Keratinocyte (primary cell): Measurements from ENCODE around the gene TRMT61A. TPM values are rescaled to one million over a fixed set of nuclear protein-coding genes. Genes with fewer than 3 reads are reported as not detected.

ENCODE experiments used
- DNase-seq: peaks from one replicate; pipeline ENCODE4 v3.0.0-alpha.2; 2011; ENCODE audit warnings: low read depth, missing footprints, low spot score
- FAIRE-seq: peaks from 2 replicates; lab custom pipeline; 2011; peaks lifted over from hg19 to GRCh38; lab: Jason Lieb, UNC
- H2AFZ ChIP-seq: 2 replicates; pipeline ENCODE4 v1.6.0; 2012; ENCODE audit warnings: low read length, control low read depth, inconsistent platforms; ENCODE audit not compliant: control insufficient read depth
- H3K27ac ChIP-seq: 2 replicates; pipeline ENCODE4 v1.5.1; 2011; ENCODE audit warnings: low read length; ENCODE audit not compliant: control insufficient read depth, insufficient read depth
- H3K27me3 ChIP-seq: 3 replicates; pipeline ENCODE4 v1.6.0; 2011; ENCODE audit warnings: low read length; ENCODE audit not compliant: control insufficient read depth, insufficient read depth; ENCODE audit errors: extremely low read depth
- H3K36me3 ChIP-seq, 2 experiments: 2 replicates in 1 of 2; 3 replicates in 1 of 2; pipeline ENCODE4 v1.5.1; 2011; ENCODE audit warnings: low read length in 2 of 2, mild to moderate bottlenecking in 1 of 2; ENCODE audit not compliant: control insufficient read depth in 2 of 2, insufficient read depth in 2 of 2; ENCODE audit errors: extremely low read depth in 1 of 2
- H3K4me1 ChIP-seq: 3 replicates; pipeline ENCODE4 v1.5.1; 2011; ENCODE audit warnings: low read length; ENCODE audit not compliant: control insufficient read depth, insufficient read depth; ENCODE audit errors: extremely low read depth
- H3K4me2 ChIP-seq: 3 replicates; pipeline ENCODE4 v1.6.0; 2011; ENCODE audit warnings: low read depth, low read length; ENCODE audit not compliant: control insufficient read depth, insufficient read depth; ENCODE audit errors: extremely low read depth
- H3K4me3 ChIP-seq, 3 experiments: fragments of 200-600 bp in 1 of 3; sonication (generic) in 1 of 3; 2 replicates in 2 of 3; 3 replicates in 1 of 3; pipeline ENCODE4 v1.5.1; 2011 to 2016; ENCODE audit warnings: low read length in 3 of 3, mild to moderate bottlenecking in 3 of 3, control low read depth in 2 of 3, inconsistent platforms in 1 of 3, low read depth in 1 of 3, mixed read lengths in 1 of 3, mixed run types in 1 of 3, moderate library complexity in 1 of 3; ENCODE audit not compliant: control insufficient read depth in 2 of 3, insufficient read depth in 2 of 3; ENCODE audit errors: extremely low read depth in 1 of 3
- H3K79me2 ChIP-seq: 2 replicates; pipeline ENCODE4 v1.6.0; 2012; ENCODE audit warnings: low read length; ENCODE audit not compliant: control insufficient read depth, insufficient read depth
- H3K9ac ChIP-seq: 3 replicates; pipeline ENCODE4 v1.6.0; 2011; ENCODE audit warnings: low read length; ENCODE audit not compliant: control insufficient read depth, insufficient read depth; ENCODE audit errors: extremely low read depth
- H3K9me1 ChIP-seq: 3 replicates; pipeline ENCODE4 v1.6.0; 2011; ENCODE audit warnings: low read length; ENCODE audit not compliant: control insufficient read depth, insufficient read depth; ENCODE audit errors: extremely low read depth
- H3K9me3 ChIP-seq: 2 replicates; pipeline ENCODE4 v1.5.1; 2012; ENCODE audit warnings: low read depth, low read length; ENCODE audit not compliant: control insufficient read depth
- H4K20me1 ChIP-seq: 3 replicates; pipeline ENCODE4 v1.6.0; 2011; ENCODE audit warnings: low read length; ENCODE audit not compliant: control insufficient read depth, insufficient read depth; ENCODE audit errors: extremely low read depth
- CTCF ChIP-seq, 3 experiments: IDR thresholded peaks in 1 of 3; conservative IDR thresholded peaks in 1 of 3; optimal IDR thresholded peaks in 1 of 3; 2 replicates in 2 of 3; 3 replicates in 1 of 3; pipeline versions ENCODE3 to v1.5.1; 2011; ENCODE audit warnings: low read length in 3 of 3, mild to moderate bottlenecking in 3 of 3, moderate library complexity in 2 of 3, control low read depth in 1 of 3, inconsistent platforms in 1 of 3; ENCODE audit not compliant: insufficient read depth in 2 of 3; ENCODE audit errors: extremely low read depth in 1 of 3
- EZH2 ChIP-seq: IDR thresholded peaks from one replicate; pipeline ENCODE4 v1.6.1; 2012; ENCODE audit warnings: inconsistent platforms, mild to moderate bottlenecking, low read length, moderate library complexity
- dilution Hi-C: fragments of 300-500 bp; cut with MboI; formaldehyde crosslinking; loops from one replicate; pipeline ENCODE4 v1.7.0; 2020; ENCODE audit warnings: low sequenced_read_pairs; ENCODE audit not compliant: extremely low pct_ligation_motif_present
- polyA plus RNA-seq, 5 experiments: library from polyadenylated mRNA; depleted of rRNA in 3 of 5; stranded (reverse) in 3 of 5; stranded (forward) in 1 of 5; unstranded in 1 of 5; fragments of >200 nt; gene quantifications; 1 replicate in 1 of 5; 2 replicates in 3 of 5; 3 replicates in 1 of 5; pipeline versions ENCODE4 v1.2.1 to v1.2.3, GENCODE V29; 2011 to 2012; ENCODE audit warnings: missing spikeins in 2 of 5, low read depth in 1 of 5, low replicate concordance in 1 of 5

Gene TRMT61A
- polyA plus RNA-seq, 1 donor (not counting 4 experiments of a cell fraction or from before 2014, with no cell fraction given): 4.4 TPM

DNA sequence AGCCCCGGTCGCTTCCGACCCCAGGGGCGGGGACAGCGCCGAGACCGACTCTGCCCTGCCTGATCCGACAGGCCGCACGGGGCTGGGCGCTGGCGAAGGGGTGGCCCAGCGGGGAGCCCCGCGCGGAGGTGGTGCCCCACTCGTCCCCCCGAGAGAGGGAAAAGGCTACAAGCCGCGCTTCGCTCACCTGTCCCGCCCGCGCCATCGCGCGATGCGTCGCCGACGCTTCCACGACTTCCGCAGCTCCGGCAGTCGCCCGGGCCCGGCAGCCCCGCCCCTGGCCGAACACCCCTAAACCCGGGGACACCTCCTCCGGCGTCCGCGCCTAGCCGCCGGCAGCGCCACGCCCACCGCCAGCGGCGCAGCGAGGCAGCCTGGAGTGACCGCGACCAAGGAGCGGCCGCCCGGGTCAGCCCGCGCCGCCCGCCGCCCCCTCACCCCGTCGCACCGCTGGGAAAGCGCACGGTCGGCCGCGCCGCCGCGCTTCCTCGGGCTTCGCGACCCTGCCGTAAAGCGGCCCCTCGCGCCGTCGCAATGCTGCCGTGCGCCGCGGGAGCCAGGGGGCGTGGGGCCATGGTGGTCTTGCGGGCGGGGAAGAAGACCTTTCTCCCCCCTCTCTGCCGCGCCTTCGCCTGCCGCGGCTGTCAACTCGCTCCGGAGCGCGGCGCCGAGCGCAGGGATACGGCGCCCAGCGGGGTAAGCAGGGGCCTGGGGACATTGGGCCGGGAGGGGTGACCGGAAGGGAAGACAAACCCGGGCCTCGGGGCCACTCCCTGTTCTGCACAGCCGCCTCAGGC lies 33.6 kb downstream of the TRMT61A start, which contains the start of the genes BAG5 and COA8:
Gene BAG5 (minus strand): TSS at position 229 of the 797 bp plus-strand sequence. CDS start 1,493 bp downstream, outside the sequence.
Gene COA8 (plus strand): TSS at position 532 of the 797 bp plus-strand sequence. CDS start 42 bp downstream, at position 574.
- no peaks in the 10 kb centered on the region for H3K9me3 ChIP-seq
- H3K4me3 ChIP-seq: peak within 1 kb of the TSS; percentile 93 to 97 (median 95)
- TF ChIP-seq CTCF (optimal IDR thresholded peaks at IDR 0.05 in 1 of 3, IDR thresholded peaks at IDR 0.05 in 1 of 3, conservative IDR thresholded peaks at IDR 0.05 in 1 of 3; ENCODE audit: extremely low read depth in 1 of 3, insufficient read depth in 2 of 3, low read length in 3 of 3): no peak
- TF ChIP-seq EZH2: no peak
- dilution Hi-C loops: no loop called here
- H4K20me1 ChIP-seq: peaks cover 9% of the 10 kb centered on the region
- H3K27ac ChIP-seq: peak within 1 kb of the TSS; percentile 72
- H3K4me2 ChIP-seq: peak within 1 kb of the TSS; percentile 94
- peak within 1 kb of the TSS; percentile 85 for H2AFZ ChIP-seq
- peak within 1 kb of the TSS; percentile 83 for H3K9ac ChIP-seq
- no peak for DNase-seq
- peaks cover 90% of the 10 kb centered on the region for H3K79me2 ChIP-seq
- no peak for FAIRE-seq
- no peaks in the 10 kb centered on the region for H3K9me1 ChIP-seq
- H3K27me3 ChIP-seq: no peaks in the 10 kb centered on the region
- H3K4me1 ChIP-seq: peaks cover 15% of the 10 kb centered on the region
- H3K36me3 ChIP-seq: peaks cover 12 to 13% of the 10 kb centered on the region in 2 experiments

GRCh38 chr14:103563226-103563620 lies 34.2 kb downstream of the TRMT61A start:
- DNase-seq (no peak), FAIRE-seq (no peak)
- peaks cover 91% of the 10 kb centered on the region for H3K79me2 ChIP-seq
- peaks cover 15% of the 10 kb centered on the region for H3K4me1 ChIP-seq
- no peaks in the 10 kb centered on the region for H3K27me3 ChIP-seq
- H4K20me1 ChIP-seq: peaks cover 9% of the 10 kb centered on the region
- H3K4me3 ChIP-seq: peak overlapping the region; percentile 93 to 97 (median 95)
- H3K4me2 ChIP-seq: peak overlapping the region; percentile 92
- TF ChIP-seq EZH2 (no peak), CTCF (optimal IDR thresholded peaks at IDR 0.05 in 1 of 3, IDR thresholded peaks at IDR 0.05 in 1 of 3, conservative IDR thresholded peaks at IDR 0.05 in 1 of 3; ENCODE audit: extremely low read depth in 1 of 3, insufficient read depth in 2 of 3, low read length in 3 of 3) (no peak)
- H3K9ac ChIP-seq: peak overlapping the region; percentile 83
- dilution Hi-C loops: no loop called here
- H2AFZ ChIP-seq: peak overlapping the region; percentile 85
- H3K36me3 ChIP-seq: peaks cover 12 to 13% of the 10 kb centered on the region in 2 experiments
- H3K9me3 ChIP-seq: no peaks in the 10 kb centered on the region
- H3K9me1 ChIP-seq: no peaks in the 10 kb centered on the region
- H3K27ac ChIP-seq: peak overlapping the region; percentile 72
